Large intestine (tissue), 3 donors: ENCODE measurements around the gene HDHD3. TPM values are rescaled to one million over a fixed set of nuclear protein-coding genes. Genes with fewer than 3 reads are reported as not detected.
"Not testable (repeated sequence)": the region's sequence is repeated elsewhere in the genome, so short reads cannot be mapped to it uniquely, and the experiment has no call there.

Experiments used
- DNase-seq, 2 donors: peaks; one replicate each; pipeline versions ENCODE4 v3.0.0 to v3.0.0-alpha.2; 2013
- H3K27ac ChIP-seq: one replicate; pipeline ENCODE4 v1.5.1; 2013; ENCODE audit warnings: low read length
- H3K27me3 ChIP-seq: 2 replicates; pipeline ENCODE4 v1.6.1; 2013; ENCODE audit warnings: low read length; ENCODE audit not compliant: control insufficient read depth, insufficient read depth
- H3K36me3 ChIP-seq: 2 replicates; pipeline ENCODE4 v1.6.1; 2013; ENCODE audit warnings: low read length; ENCODE audit not compliant: control insufficient read depth, insufficient read depth
- H3K4me1 ChIP-seq: one replicate; pipeline ENCODE4 v1.6.1; 2013; ENCODE audit warnings: low read length; ENCODE audit not compliant: control insufficient read depth, insufficient read depth
- H3K4me3 ChIP-seq: one replicate; pipeline ENCODE4 v1.5.1; 2013; ENCODE audit warnings: low read length
- H3K9me3 ChIP-seq: one replicate; pipeline ENCODE4 v1.6.1; 2013; ENCODE audit warnings: mild to moderate bottlenecking, low read depth, low read length, moderate library complexity; ENCODE audit not compliant: control insufficient read depth
- WGBS: methylation state at CpG from one replicate; pipeline ENCODE4 v1.1.5; 2013; ENCODE audit warnings: low lambda C conversion rate; ENCODE audit not compliant: insufficient coverage; 5-methylcytosine and 5-hydroxymethylcytosine counted together
- polyA plus RNA-seq: library from polyadenylated mRNA; unstranded; fragments of 120-200 nt; gene quantifications from one replicate; pipeline ENCODE4 v1.2.1, GENCODE V29; 2013

Gene HDHD3
- polyA plus RNA-seq, 1 donor, result 155 TPM

DNA sequence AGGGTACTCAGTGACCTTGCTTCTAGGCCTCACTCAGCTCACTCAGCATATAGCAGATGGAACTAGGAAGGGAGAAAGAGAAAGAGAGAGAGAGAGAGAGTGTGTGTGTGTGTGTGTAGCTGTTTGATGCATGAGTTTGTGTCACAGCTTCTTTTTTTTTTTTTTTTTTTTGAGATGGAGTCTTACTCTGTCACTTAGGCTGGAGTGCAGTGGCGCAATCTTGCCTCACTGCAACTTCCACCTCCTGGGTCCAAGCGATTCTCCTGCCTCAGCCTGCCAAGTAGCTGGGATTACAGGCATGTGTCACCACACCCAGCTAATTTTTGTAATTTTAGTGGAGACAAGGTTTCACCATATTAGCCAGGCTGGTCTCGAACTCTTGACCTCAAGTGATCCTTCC is 11.1 kb downstream of the HDHD3 start:
- not testable (repeated sequence) for H3K9me3 ChIP-seq, DNase-seq, H3K27ac ChIP-seq, H3K4me3 ChIP-seq, H3K27me3 ChIP-seq, H3K4me1 ChIP-seq, H3K36me3 ChIP-seq
- WGBS, result no CpG with 5 or more reads among the region's 3 CpGs

DNA sequence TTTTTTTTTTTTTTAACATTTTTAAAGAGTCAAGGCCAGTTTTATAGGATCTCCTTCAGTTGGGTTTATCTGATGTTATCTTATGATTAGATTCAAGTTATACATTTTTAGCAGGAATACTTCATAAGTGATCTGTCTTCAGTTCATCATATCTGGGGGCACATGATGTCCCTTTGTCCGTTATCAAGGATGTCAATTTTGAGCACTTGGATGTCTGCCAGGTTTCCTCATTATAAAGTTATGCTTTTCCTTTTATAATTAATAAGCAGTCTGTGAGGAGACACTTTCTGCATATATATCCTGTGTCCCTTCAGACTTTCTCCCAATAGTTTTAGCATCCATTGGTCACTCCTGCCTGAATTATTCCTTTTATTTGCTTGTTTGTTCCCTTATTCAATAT is 11.8 kb downstream of the HDHD3 start:
- DNase-seq, result no peak
- no CpG with 5 or more reads among the region's 1 CpG for WGBS
- H3K36me3 ChIP-seq, result no peaks in the 10 kb centered on the region
- H3K4me1 ChIP-seq, result no peaks in the 10 kb centered on the region
- H3K27ac ChIP-seq, result no peak overlapping the region
- H3K9me3 ChIP-seq, result no peaks in the 10 kb centered on the region
- H3K27me3 ChIP-seq, result no peaks in the 10 kb centered on the region
- H3K4me3 ChIP-seq, result no peak overlapping the region

DNA sequence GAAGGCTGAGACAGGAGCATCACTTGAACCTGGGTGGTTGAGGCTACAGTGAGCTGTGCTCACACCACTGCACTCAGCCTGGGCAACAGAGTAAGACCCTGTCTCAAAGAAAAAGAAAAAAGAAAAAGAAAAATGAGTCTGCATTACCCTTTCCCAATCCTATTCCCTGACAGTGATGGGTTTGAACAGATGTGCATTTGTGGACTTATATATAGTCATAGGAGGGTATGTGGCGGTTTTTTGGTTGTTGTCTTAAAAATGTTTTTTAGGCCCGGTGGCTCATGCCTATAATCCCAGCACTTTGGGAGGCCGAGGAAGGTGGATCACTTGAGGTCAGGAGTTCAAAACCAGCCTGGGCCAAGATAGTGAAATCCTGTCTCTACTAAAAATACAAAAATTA is 13.4 kb downstream of the HDHD3 start:
- H3K27me3 ChIP-seq, result no peaks in the 10 kb centered on the region
- no peaks in the 10 kb centered on the region for H3K36me3 ChIP-seq
- WGBS, result 61% methylated on average over 3 of the region's 3 CpGs
- H3K9me3 ChIP-seq, result no peaks in the 10 kb centered on the region
- no peak overlapping the region for H3K4me3 ChIP-seq
- no peak for DNase-seq
- no peak overlapping the region for H3K27ac ChIP-seq
- no peaks in the 10 kb centered on the region for H3K4me1 ChIP-seq

- Histone ChIP-seq H3K9me3 (no peaks in the 10 kb centered on the region), H3K27me3 (no peaks in the 10 kb centered on the region), H3K36me3 (no peaks in the 10 kb centered on the region), H3K4me3 (no peak overlapping the region), H3K4me1 (no peaks in the 10 kb centered on the region), H3K27ac (no peak overlapping the region)
- no peak for DNase-seq
- 100% methylated on average over 1 of the region's 7 CpGs for WGBS
Observed at GRCh38 chr9:113361304-113362018, 15.3 kb downstream of the HDHD3 start.

- Histone ChIP-seq H3K4me3 (no peak overlapping the region), H3K4me1 (no peaks in the 10 kb centered on the region), H3K27me3 (no peaks in the 10 kb centered on the region), H3K27ac (no peak overlapping the region), H3K9me3 (no peaks in the 10 kb centered on the region), H3K36me3 (no peaks in the 10 kb centered on the region)
- no CpG with 5 or more reads among the region's 15 CpGs for WGBS
- no peak for DNase-seq
Observed at GRCh38 chr9:113360242-113360842, 16.4 kb downstream of the HDHD3 start.

- no peak for DNase-seq
- H3K27me3 ChIP-seq, result no peaks in the 10 kb centered on the region
- no peaks in the 10 kb centered on the region for H3K4me1 ChIP-seq
- no peaks in the 10 kb centered on the region for H3K9me3 ChIP-seq
- H3K4me3 ChIP-seq, result no peak overlapping the region
- H3K27ac ChIP-seq, result no peak overlapping the region
- WGBS, result no CpG with 5 or more reads among the region's 1 CpG
- no peaks in the 10 kb centered on the region for H3K36me3 ChIP-seq
Observed at GRCh38 chr9:113359385-113359784, 17.4 kb downstream of the HDHD3 start.

DNA sequence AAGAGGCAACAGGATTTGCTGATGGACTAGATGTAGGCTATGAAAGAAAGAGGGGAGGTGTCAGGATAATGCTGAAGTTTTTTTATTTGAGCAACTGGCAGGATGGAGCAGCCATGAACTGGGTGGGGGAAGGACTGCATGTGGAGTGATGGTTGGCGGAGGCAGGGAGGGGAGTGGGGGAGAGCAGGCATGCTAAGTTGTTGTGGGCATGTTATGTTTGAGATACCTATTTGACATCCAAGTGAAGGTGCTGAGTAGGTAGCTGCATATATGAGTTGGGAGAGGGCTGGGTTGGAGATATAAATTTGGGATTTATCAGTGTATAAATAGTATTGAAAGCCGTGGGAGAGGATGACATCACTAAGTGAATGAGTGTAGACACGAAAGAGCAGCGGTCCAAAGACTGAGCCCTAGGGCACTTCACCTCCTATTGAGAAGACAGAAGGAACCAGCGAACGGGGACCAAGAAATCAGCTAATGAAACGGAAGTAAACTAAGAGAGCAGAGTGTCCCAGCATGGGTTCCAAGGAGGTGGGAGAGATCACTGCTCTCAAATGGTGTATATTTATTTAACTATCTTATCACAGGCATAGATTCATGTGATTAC is 20.0 kb downstream of the HDHD3 start:
- Histone ChIP-seq H3K27ac (no peak overlapping the region), H3K36me3 (no peaks in the 10 kb centered on the region), H3K9me3 (no peaks in the 10 kb centered on the region), H3K27me3 (no peaks in the 10 kb centered on the region), H3K4me3 (no peak overlapping the region), H3K4me1 (no peaks in the 10 kb centered on the region)
- WGBS, result 100% methylated on average over 2 of the region's 7 CpGs
- no peak for DNase-seq

DNA sequence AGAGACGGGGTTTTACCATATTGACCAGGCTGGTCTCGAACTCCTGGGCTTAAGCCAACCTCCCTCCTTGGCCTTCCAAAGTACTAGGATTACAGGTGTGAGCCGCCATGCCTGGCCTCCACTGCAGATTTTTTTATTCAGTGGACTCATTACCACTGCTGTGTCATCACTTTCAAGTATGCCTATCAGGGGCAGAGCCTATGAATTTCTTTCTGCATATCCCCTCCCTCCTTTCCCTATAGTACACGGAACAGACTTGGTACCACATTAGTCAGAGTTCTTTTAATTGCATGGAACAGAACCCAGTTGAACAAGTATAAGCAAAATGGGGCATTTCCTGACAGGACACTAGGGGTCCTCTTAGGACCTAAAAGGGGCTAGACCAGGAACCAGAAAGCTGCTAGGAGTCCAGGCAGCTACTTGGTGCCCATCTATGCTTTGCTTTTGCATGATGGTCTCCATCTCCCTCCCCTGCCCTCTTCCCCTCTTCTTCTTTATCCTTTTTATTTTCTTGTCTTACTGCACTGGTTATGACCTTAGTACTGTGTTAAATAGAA is 21.7 kb downstream of the HDHD3 start:
- H3K4me1 ChIP-seq, result peaks cover 3% of the 10 kb centered on the region
- H3K9me3 ChIP-seq, result no peaks in the 10 kb centered on the region
- H3K36me3 ChIP-seq, result no peaks in the 10 kb centered on the region
- no peak overlapping the region for H3K4me3 ChIP-seq
- no peak overlapping the region for H3K27ac ChIP-seq
- peaks cover 12% of the 10 kb centered on the region for H3K27me3 ChIP-seq
- DNase-seq, result no peak
- no CpG with 5 or more reads among the region's 4 CpGs for WGBS

GRCh38 chr9:113352411-113352810 is 24.4 kb downstream of the HDHD3 start:
- Histone ChIP-seq H3K4me3 (no peak overlapping the region), H3K9me3 (no peaks in the 10 kb centered on the region), H3K4me1 (peaks cover 17% of the 10 kb centered on the region), H3K27ac (no peak overlapping the region), H3K27me3 (peaks cover 21% of the 10 kb centered on the region), H3K36me3 (no peaks in the 10 kb centered on the region)
- no CpG with 5 or more reads among the region's 1 CpG for WGBS
- no peak for DNase-seq

GRCh38 chr9:113352006-113352405 is 24.8 kb downstream of the HDHD3 start:
- H3K27me3 ChIP-seq, result peaks cover 21% of the 10 kb centered on the region
- no peaks in the 10 kb centered on the region for H3K36me3 ChIP-seq
- 0% methylated on average over 1 of the region's 6 CpGs for whole genome bisulfite sequencing
- DNase-seq, result no peak
- H3K27ac ChIP-seq, result no peak overlapping the region
- H3K9me3 ChIP-seq, result no peaks in the 10 kb centered on the region
- H3K4me1 ChIP-seq, result peaks cover 21% of the 10 kb centered on the region
- H3K4me3 ChIP-seq, result no peak overlapping the region
